ENCODE data around the gene KIF27.
"Not testable (repeated sequence)": the region's sequence is repeated elsewhere in the genome, so short reads cannot be mapped to it uniquely, and the experiment has no call there.

DNA sequence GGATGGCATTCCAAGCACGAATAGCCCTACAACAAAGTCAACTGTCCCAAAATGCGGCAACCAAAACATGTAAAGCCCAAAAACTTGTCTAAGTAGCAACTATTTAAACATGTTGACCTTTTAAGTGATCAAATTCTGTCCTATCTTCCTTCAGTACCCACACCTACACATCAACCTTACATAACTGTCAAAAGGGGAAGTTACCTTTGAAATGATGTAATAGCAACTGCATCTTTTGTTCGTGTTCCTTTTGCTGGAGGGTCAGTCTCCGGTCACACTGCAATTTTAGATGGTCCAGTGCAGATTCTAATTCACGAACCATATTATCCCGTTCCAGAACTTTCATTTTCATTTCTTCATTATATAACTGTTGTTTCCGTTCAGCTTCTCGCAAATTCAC is 71.3 kb downstream of the KIF27 start:
- TF ChIP-seq POLR2A (IDR thresholded peaks at IDR 0.05; ENCODE audit: low read depth): not testable (repeated sequence)
- TF ChIP-seq, protein P1, sequence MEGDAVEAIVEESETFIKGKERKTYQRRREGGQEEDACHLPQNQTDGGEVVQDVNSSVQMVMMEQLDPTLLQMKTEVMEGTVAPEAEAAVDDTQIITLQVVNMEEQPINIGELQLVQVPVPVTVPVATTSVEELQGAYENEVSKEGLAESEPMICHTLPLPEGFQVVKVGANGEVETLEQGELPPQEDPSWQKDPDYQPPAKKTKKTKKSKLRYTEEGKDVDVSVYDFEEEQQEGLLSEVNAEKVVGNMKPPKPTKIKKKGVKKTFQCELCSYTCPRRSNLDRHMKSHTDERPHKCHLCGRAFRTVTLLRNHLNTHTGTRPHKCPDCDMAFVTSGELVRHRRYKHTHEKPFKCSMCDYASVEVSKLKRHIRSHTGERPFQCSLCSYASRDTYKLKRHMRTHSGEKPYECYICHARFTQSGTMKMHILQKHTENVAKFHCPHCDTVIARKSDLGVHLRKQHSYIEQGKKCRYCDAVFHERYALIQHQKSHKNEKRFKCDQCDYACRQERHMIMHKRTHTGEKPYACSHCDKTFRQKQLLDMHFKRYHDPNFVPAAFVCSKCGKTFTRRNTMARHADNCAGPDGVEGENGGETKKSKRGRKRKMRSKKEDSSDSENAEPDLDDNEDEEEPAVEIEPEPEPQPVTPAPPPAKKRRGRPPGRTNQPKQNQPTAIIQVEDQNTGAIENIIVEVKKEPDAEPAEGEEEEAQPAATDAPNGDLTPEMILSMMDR (IDR thresholded peaks at IDR 0.05): not testable (repeated sequence)

Data from esophagus muscularis mucosa (tissue), 3 donors.